ENCODE data around the gene ROS1. TPM values are rescaled to one million over a fixed set of nuclear protein-coding genes. Genes with fewer than 3 reads are reported as not detected.

The ROS1 gene
- total RNA-seq, 1 experiment from 2014 or later, result 63.0 TPM

GRCh38 chr6:117288083-117288715 is 137.5 kb downstream of the ROS1 start:
- H3K27me3 Mint-ChIP-seq (ENCODE audit: insufficient read depth, unreplicated experiment), result no peaks in the 10 kb centered on the region
- H3K4me3 Mint-ChIP-seq (ENCODE audit: unreplicated experiment), result no peak overlapping the region
- peaks cover 37% of the 10 kb centered on the region for H3K36me3 Mint-ChIP-seq (ENCODE audit: insufficient read depth, unreplicated experiment)
- POLR2A ChIA-PET, result no interaction called here
- TF ChIP-seq CTCF (IDR thresholded peaks at IDR 0.05; ENCODE audit: unreplicated experiment), result no peak
- H3K9me3 Mint-ChIP-seq (ENCODE audit: unreplicated experiment), result no peaks in the 10 kb centered on the region
- TSS peak; percentile 24 for BruUV-seq (replicated peaks)
- intact Hi-C loops (cut with micrococcal nuclease), result no loop called here
- CTCF ChIA-PET, result interaction anchor here (0.6 to 1.0 kb wide), 4 partner anchors 22 to 773 kb away, joined by 3 read pairs; no protein-coding TSS in a partner anchor
- no peaks in the 10 kb centered on the region for H3K4me1 Mint-ChIP-seq (ENCODE audit: insufficient read depth, unreplicated experiment)
- DNase-seq (ENCODE audit: unreplicated experiment), result no peak
- H3K27ac Mint-ChIP-seq (ENCODE audit: low read depth, unreplicated experiment), result no peak overlapping the region

GRCh38 chr6:117280922-117281321 is 144.8 kb downstream of the ROS1 start:
- no peaks in the 10 kb centered on the region for H3K9me3 Mint-ChIP-seq (ENCODE audit: unreplicated experiment)
- no peaks in the 10 kb centered on the region for H3K36me3 Mint-ChIP-seq (ENCODE audit: insufficient read depth, unreplicated experiment)
- POLR2A ChIA-PET, result no interaction called here
- H3K4me3 Mint-ChIP-seq (ENCODE audit: unreplicated experiment), result no peak overlapping the region
- intact Hi-C loops (cut with micrococcal nuclease), result loop anchor here (1.0 to 5.0 kb wide), 2 partner anchors 324 to 551 kb away; no protein-coding TSS in a partner anchor
- no TSS peak for BruUV-seq (replicated peaks)
- TF ChIP-seq CTCF (IDR thresholded peaks at IDR 0.05; ENCODE audit: unreplicated experiment), result peak; percentile 13
- peak; percentile 54 for DNase-seq (ENCODE audit: unreplicated experiment)
- no peaks in the 10 kb centered on the region for H3K4me1 Mint-ChIP-seq (ENCODE audit: insufficient read depth, unreplicated experiment)
- H3K27ac Mint-ChIP-seq (ENCODE audit: low read depth, unreplicated experiment), result no peak overlapping the region
- CTCF ChIA-PET, result interaction anchor here (0.7 to 1.2 kb wide), 2 partner anchors 26 to 1005 kb away, joined by 3 read pairs; no protein-coding TSS in a partner anchor
- H3K27me3 Mint-ChIP-seq (ENCODE audit: insufficient read depth, unreplicated experiment), result peaks cover 13% of the 10 kb centered on the region

GRCh38 chr6:117276778-117277316 is 148.9 kb downstream of the ROS1 start:
- CTCF ChIA-PET, result no interaction called here

More at GRCh38 chr6:117276778-117277316, 148.9 kb downstream of the ROS1 start:
- Mint-ChIP-seq H3K4me3 (ENCODE audit: unreplicated experiment) (no peak overlapping the region), H3K36me3 (ENCODE audit: insufficient read depth, unreplicated experiment) (no peaks in the 10 kb centered on the region), H3K27ac (ENCODE audit: low read depth, unreplicated experiment) (no peak overlapping the region), H3K9me3 (ENCODE audit: unreplicated experiment) (no peaks in the 10 kb centered on the region), H3K27me3 (ENCODE audit: insufficient read depth, unreplicated experiment) (peaks cover 54% of the 10 kb centered on the region), H3K4me1 (ENCODE audit: insufficient read depth, unreplicated experiment) (no peaks in the 10 kb centered on the region)
- intact Hi-C loops (cut with micrococcal nuclease), result loop anchor here (10.0 kb wide), 1 partner anchor 302 kb away; no protein-coding TSS in a partner anchor
- TF ChIP-seq CTCF (IDR thresholded peaks at IDR 0.05; ENCODE audit: unreplicated experiment), result no peak
- POLR2A ChIA-PET, result no interaction called here
- no peak for DNase-seq (ENCODE audit: unreplicated experiment)
- BruUV-seq (replicated peaks), result no TSS peak
